Cardiac septum (tissue), 1 donor: ENCODE measurements around the gene CCDC33. TPM values are rescaled to one million over a fixed set of nuclear protein-coding genes. Genes with fewer than 3 reads are reported as not detected.

Experiments used
- DNase-seq: peaks from one replicate; pipeline ENCODE4 v3.0.0-alpha.2; 2020; ENCODE audit warnings: low spot score
- intact Hi-C: fragments of 100-400 bp; cut with DNase I; formaldehyde crosslinking; loops from one replicate; pipeline ENCODE4 v1.14.0; 2022
- total RNA-seq: library from RNA; stranded (reverse); fragmentation: NEBNext Ultra II Directional; extraction: Animal tissue kit (Norgen Biotek cat#: 25700); gene quantifications from one replicate; pipeline ENCODE4 v1.2.1, GENCODE V29; 2021
- donor health status: DM: no; HTN: no; CAD: no.

Gene CCDC33
- total RNA-seq, 1 donor from 2014 or later, result not detected

DNA sequence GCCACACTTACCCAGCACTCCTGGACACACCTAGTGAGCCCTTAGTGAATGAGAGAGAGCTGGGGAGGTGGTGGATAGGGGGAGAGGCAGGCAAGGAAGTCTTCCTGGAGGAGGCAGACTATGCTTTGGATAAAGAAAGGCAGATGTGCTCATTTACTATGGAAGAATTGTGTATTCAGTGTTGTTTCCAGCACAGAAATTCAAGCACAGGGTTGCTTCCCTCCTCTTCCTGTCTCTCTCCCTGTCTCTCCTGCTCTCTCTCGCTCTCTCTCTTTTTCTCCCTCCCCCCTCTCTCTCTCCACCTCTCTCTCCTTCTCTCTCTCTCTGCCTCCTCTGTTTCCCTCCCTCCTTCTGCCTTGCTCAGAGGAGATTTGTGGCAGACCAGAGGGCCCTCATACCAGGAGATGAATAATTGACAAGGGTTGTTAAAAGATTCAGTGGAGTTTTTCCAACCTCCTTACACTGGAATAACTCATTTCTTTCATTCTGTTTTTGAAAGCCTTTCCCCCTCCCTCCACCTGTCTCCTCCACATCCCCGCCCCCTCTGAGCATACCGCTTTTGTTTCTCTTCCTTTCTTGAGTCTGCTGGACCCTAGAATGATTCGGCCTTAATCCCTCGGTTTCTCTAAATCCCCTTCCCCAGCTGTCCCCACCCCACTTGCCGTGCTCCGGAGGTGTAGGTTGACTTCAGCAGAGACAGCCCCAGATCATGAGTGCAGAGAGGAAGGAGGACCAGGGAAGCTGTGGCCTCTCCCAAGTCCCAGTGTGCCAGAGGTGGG, 65.6 kb downstream of the CCDC33 start:
- no peak for DNase-seq
- intact Hi-C loops, result loop anchor here (2.0 to 5.0 kb wide), 2 partner anchors 159 to 175 kb away; no protein-coding TSS in a partner anchor

DNA sequence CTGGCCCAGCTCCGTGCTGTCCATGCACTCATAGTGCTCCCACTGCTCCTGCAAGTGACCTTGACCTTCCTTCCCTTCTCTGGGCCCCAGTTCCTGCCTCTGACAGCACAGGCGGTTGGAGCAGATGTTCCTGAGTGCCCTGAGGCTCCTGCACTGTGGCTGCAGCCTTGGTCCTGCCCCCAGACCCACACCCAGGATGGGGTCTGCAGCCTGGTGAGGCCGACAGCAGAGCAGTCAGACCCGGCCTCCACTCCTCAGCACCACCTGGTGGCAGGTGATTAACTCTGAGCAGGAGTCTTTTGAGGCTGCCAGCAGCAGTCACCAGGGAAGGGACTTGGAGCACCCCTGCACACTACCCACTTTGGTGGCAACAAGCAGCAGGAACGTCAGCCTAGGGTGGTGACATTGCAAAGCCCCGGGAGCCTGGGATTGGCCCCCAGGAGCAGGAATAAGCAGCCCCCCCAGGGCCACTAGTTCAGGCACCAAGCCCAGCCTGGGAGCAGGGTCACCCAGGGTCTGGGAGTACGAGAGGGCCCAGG, 66.8 kb downstream of the CCDC33 start:
- intact Hi-C loops, result loop anchor here (2.0 to 5.0 kb wide), 2 partner anchors 161 to 176 kb away; no protein-coding TSS in a partner anchor
- DNase-seq, result no peak

DNA sequence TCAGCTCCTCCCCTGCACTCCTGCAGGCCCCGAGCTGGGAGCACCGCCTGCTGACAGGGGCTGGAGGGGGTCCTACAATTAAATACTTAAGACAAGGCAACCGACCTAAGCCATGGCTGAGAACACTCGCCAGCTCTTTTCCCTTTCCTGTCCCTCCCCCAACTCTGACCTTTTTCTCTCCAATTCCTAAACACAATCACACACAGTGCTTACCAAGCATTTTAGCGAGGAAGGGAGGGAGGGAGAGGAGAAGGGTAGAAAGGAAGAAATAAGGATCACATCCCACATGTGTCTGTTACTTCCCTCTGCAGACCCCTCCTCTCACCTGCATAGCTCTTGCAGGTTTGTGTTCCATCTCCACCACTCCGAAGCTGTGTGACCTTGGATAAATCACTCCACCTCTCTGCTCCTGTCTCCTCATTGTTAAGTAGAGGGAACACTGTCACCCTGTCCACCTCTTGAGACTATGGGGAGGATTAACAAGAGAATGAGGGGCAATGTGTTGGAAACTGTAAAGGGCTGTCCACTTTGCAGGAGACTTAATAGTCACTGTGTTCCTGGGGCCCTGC, 67.7 kb downstream of the CCDC33 start:
- DNase-seq, result no peak
- intact Hi-C loops, result loop anchor here (2.0 to 5.0 kb wide), 2 partner anchors 162 to 177 kb away; no protein-coding TSS in a partner anchor

DNA sequence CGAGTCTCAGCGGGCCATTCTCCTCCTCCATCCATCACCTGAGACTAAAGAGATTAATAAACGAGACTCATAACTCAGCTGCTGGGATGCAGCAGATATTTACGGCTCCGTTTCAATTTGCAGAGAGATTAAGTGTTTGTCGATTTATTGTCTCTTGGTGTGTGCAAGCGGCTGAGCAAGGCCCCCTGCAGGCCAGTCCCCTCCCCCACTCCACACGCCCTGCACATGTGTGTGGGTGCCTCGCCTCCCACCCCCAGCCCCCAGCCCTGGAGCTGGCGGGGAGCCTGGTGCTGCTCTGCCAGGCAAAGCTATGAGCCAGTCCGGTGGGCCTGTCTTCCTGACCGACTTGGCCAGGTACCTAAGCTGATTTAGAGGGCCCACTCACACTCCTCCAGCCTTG, 68.3 kb downstream of the CCDC33 start:
- no peak for DNase-seq

DNA sequence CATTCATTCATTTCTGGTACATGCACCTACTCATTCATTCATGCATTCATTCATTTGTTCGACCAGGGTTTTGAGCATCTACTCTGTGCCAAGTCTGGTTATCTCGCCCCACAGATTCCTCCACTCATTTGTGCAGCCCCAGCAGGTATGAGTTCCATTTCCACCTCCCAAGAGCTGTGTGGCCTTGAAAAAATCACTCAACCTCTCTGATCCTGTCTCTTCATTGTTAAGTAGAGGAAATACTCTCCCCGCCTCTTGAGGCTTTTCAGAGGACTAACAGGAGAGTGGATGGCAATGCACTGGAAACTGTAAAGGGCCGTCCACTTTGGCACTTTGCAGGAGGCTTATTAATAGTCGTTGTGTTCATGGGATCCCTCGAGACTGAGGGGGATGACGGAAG, 69.6 kb downstream of the CCDC33 start:
- no peak for DNase-seq
- intact Hi-C loops, result no loop called here

More for the DNA sequence above, 68.3 kb downstream of the CCDC33 start:
- intact Hi-C loops, result loop anchor here (5.0 kb wide), 1 partner anchor 162 kb away; no protein-coding TSS in a partner anchor

DNA sequence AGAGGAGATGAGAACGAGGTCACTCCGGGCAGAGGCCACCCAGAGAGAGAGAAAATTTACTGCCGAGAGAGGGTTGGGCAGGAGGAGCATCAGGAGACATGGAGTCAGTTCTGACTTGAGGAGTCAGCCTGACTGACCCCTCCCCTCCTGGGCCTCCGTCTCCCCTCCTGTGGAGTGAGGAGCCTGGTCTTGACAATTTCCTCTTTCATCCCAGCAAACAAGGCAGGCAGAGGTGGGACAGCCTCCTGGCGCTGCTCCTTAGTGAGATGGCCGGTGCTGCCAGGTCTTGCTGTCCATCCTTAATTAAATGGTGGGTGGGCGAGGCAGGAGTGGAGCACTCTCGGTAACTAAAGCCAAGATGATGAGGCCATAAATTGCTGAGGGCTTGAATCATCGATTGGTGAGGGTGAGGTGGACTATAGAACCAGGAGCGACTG, 70.7 kb downstream of the CCDC33 start:
- intact Hi-C loops, result no loop called here
- DNase-seq, result no peak

DNA sequence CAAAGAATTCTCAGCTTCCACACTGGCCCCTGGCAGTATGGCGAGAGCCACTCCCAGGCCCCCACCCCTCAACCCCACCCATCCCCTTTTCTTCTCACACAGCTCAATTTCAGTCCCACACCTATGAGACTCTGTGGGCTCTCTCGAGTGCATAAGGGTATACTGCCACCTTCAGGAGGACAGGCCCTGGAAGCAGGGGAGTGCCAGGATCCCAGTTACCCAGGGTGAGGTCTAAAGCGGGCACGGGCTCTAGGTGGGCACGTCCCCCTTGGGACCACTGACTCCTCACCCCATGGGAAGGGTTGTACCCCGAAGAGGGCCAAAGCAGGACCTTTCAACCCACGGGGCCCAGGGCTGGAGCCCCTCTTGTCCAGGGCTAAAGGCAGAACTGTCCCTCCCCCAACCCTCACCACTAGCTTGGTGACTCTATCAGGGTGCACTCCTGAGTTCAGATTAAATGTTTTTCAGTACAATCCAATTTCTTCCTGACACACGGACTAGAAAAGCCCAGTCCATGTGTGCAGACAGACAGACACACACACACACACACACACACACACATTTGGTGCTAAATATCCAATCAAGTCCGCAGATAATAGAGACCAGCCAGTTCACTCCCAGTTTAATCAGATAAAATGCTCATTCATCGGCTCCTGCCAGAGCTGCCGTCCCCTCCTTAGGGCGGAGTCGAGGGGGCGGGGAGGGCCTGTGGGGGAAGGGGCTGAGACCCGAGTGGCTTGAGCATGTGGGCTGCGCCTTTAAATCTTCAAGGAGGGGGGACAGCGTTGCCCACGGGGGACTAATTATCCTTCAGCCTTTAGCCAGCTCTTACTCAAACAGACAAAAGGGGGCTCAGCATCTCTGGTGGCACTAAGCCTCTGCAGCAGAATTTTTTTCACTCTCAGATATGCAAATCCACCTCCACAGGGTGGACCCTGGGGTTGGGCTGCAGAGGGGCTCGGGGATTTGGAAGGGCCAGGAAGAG, 72.0 kb downstream of the CCDC33 start:
- DNase-seq, result no peak
- intact Hi-C loops, result no loop called here

DNA sequence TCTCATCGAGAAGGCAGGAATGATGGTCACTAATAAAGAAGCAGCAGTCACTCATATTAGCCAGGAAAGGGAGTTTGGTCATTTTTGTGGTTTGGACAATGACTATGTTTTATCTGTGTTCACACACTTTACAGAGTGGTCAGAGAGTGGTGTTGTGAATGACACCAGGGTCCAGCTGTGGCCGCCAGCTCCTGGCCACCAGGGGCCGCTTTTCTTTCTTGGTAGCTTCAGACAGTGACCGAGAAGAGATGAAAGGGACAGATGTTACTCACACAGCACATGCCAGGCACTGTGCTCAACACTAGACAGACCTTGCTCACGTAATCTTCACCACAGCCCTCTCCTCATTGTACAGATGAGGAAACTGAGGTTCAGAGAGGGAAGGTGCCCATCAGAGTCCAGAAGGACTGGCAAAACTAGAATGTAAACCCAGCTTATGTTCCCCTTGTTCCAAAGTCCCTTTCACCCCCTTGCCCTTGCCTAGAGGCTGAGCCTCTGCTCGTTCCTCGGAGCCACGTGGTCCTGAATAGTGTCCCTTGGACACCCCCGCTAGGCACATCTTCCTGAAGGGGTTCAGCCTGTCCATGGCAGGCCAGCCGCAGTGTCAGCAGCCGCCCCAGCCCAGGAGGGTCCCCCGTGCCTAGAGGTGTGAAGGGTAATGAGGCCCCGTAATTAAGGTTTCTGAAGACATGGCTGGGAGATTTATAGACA, 75.8 kb downstream of the CCDC33 start:
- intact Hi-C loops, result no loop called here
- DNase-seq, result no peak

DNA sequence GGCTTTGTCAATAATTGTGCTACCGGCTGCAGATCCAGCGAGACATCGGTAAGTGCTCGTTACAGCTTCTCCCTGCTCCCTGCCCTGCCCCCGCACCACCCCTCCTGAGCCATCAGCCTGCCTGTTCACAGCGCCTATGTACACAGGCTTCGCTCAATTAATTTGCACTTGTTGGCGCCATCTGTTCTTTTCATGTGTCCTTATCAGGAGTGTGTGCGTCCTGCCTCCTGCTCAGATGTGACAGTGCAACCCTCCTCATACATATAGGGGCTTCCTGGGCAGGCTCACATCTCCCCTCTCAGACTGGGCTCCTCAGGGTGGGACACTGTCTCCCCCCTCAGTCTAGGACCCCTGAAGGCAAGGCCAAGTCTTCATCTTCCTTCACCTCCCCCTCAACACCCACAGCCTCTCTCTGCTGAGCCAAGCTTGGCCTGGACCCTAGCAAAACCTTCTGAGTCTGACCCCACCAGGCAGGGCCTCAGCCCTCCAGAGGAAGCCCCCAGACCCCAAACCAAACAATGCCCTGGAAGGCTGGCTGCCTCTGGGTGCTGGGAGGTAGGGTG, 76.4 kb downstream of the CCDC33 start:
- intact Hi-C loops, result no loop called here
- DNase-seq, result no peak

DNA sequence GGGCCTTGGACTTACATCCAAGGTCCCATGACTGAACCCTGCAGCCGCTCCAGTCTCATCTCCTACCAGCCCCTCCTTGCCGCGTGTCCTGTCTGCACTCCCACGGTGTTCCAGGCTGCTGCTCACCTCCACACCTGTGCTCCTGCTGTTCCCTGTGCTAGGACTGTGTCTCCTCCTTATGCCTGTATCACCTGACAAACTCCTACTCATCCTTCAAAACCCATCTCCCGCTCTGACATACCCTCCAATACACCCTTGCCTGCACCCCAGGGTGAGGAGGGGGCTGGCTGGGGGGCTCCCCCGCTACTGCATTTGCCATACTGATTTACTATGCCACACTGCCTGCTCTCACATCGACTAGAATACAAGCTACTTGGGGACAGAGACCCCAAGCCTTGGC, 77.8 kb downstream of the CCDC33 start:
- no peak for DNase-seq

DNA sequence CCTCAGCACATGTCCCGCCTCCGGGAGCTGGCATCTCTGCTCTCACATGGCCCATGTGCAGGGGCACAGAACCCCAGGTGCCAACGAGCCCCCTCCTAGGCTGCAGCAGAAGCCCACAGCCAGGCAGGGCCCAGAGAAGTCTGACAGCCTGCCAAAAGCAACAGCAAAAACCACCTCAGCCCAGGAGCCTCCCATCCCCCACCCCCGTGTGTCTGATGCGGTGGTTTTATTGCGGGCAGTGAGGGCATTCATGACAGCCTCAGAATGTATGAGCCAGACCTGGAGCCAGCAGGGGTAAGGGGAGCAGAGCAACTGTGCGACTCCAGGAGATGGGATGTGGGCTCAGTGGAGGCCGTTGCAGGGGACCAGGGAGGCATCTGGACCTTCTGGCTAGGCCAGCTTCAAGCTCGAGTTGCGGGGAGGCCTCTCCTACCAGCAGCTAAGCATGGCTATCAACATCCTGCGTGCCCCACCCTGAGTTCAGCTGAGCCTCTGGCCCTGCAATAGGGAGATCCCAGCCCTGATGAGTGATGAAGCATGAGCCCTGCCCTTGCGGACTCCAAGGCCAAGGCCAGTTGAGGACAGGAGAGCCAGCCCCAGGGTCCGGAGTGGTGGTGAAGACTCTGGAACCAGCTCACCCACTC, 78.8 kb downstream of the CCDC33 start:
- intact Hi-C loops, result no loop called here
- no peak for DNase-seq

More for the DNA sequence above, 77.8 kb downstream of the CCDC33 start:
- intact Hi-C loops, result no loop called here

DNA sequence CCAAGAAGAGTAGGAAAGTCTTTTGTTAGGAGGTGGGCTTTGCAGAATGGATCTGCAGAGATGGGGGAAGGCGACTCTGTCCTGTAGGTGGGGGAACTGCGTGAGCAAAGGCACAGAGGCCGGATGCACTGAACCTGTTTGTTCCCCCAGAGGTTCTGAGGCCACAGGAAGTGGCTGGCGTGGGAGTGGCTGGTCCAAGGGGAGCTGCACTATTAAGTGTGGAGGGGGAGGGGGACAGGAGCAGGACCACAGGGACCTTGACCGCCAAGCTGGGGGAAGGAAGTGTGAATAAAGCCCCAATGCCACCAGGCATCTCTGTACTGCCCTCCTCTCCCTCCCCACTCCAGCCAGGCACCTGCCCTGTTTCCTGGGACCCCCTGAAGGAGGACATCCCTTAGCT, 79.5 kb downstream of the CCDC33 start:
- intact Hi-C loops, result no loop called here

DNA sequence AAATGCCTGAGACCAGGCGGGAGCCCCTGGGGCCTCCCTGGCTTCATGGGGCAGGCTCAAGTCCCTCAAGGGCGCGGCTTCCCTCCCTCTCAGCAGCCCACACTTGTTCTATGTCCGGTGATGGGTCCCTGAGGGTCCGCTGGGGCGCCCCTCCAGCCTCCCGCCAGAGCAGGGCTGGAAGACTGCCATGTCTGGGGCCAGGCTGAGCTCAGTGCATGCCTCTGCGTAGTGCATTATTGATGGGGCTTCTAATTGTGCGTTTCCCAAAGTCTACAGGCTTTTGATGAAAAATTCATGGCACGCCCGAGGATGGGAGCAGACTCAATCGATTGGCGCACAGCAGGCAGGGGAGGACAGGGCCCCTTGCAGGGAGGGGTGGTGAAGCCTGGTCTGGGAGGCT, 80.0 kb downstream of the CCDC33 start:
- DNase-seq, result no peak
- intact Hi-C loops, result no loop called here

More for the DNA sequence above, 79.5 kb downstream of the CCDC33 start:
- no peak for DNase-seq

DNA sequence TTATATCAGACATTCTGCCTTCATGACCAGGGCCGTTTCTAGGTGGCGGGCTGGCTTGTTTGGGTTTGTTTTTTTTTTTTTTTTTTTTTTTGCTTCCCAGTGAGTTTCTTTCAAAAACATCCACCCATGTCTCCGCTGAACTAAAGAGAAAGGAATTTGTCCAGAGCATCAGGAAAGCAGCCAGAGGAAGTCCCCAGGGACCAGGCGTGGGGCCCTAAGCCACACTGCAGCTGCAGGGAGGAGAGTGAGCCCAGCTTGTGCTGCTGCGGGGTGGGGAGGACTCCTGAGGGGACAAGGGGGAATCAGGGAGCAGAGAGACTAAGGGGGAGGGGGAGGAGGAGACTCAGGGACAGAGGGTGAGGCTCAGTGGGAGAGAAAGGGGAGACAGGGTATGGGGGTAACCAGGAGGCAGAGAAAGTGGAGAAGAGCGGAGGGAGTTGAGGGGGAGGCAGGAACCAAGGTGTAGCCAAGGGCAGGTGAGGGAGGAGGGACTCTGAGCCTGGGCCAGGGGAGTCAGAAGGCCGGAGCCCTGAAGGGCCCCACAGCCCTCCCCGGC, 81.8 kb downstream of the CCDC33 start:
- DNase-seq, result peak; percentile 87
- intact Hi-C loops, result no loop called here

DNA sequence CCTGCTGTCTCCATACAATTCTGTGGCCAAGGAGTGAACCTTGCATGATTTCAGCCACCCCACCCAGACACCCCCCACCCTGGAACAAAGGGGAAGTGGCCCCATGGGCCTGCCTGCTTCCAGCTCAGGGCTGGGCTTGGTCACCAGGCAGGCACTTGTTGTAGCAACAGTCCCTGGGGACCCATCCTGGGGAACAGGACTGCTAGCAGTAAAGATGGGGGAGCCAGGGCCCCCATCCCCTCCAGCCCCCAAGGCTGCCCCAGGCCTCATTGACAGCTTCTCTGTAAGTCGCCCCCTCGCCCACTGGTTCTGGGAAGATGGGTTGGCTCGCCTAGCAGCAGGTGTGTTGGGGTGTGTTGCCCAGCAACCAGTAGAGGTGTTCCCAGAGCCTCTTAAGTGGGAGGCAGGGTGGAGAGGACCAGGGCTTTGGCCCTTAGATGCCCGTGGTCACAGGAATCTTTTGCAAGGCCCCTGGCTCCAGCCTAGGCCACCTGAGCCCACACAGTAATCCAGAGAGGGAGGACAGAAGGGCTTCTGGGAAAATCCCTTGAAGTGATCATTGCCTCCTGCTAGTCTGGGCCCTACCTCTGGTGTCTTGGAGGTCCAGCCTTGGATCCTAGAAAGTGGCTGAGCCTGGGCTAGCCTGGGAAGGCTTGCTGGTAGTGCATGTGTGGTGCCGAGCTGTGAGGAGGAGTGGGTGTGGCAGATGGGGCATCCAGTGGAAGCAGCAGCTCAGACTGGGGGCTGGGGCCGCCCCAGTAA, 82.4 kb downstream of the CCDC33 start:
- no peak for DNase-seq
- intact Hi-C loops, result no loop called here

DNA sequence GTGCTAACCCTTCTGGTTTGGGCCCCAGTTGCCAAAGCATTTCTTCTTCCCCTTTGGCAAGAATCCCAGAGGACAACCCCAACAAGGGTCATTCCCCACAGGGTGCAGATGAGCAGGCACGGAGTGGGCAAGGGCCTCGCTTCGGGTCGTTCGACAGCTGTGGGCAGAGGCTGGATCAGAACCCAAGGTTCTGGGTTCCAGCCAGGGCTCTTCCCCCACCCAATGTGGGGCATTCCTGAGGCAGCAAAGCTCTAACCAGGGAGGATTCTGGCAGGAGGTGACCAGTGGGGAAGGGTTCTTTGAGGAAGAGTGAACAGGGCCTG, 83.0 kb downstream of the CCDC33 start:
- no peak for DNase-seq

More for the DNA sequence above, 83.0 kb downstream of the CCDC33 start:
- intact Hi-C loops, result no loop called here
